ENCODE results near the gene PITPNB. TPM values are rescaled to one million over a fixed set of nuclear protein-coding genes. Genes with fewer than 3 reads are reported as not detected.

Gene PITPNB
- total RNA-seq, 4 donors from 2014 or later = 12.1 to 18.7 (median 16.1) TPM

DNA sequence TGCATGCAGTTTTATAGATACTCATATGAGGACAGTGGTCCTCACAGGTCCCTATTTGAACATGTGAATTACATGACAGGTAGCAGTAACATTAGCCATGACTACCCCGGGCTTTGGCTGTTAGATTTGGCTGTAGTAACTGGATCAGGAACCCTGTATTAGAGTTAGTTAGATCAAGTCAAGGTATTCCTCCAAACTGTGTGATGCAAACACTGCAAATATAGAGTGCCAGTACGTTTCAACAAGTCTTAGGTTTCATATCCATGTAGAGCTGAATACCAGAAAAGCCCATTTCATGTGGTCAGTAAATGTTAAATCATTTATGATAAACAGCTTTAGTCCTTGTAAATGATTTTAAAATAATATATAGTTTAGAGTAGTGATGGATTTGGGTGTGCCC is 29.5 kb upstream of the PITPNB start:
- Histone ChIP-seq H3K27ac (no peak overlapping the region), H3K27me3 (no peaks in the 10 kb centered on the region), H3K4me3 (no peak overlapping the region), H3K9me3 (no peaks in the 10 kb centered on the region), H3K4me1 (peaks cover 19 to 22% of the 10 kb centered on the region in 2 donors), H3K36me3 (no peaks in the 10 kb centered on the region)
- TF ChIP-seq, protein P1, sequence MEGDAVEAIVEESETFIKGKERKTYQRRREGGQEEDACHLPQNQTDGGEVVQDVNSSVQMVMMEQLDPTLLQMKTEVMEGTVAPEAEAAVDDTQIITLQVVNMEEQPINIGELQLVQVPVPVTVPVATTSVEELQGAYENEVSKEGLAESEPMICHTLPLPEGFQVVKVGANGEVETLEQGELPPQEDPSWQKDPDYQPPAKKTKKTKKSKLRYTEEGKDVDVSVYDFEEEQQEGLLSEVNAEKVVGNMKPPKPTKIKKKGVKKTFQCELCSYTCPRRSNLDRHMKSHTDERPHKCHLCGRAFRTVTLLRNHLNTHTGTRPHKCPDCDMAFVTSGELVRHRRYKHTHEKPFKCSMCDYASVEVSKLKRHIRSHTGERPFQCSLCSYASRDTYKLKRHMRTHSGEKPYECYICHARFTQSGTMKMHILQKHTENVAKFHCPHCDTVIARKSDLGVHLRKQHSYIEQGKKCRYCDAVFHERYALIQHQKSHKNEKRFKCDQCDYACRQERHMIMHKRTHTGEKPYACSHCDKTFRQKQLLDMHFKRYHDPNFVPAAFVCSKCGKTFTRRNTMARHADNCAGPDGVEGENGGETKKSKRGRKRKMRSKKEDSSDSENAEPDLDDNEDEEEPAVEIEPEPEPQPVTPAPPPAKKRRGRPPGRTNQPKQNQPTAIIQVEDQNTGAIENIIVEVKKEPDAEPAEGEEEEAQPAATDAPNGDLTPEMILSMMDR (IDR thresholded peaks at IDR 0.05 in 4 of 5, conservative IDR thresholded peaks at IDR 0.05 in 1 of 5) = no peak
- TF ChIP-seq POLR2A (IDR thresholded peaks at IDR 0.05) = no peak
- no peak for DNase-seq
- intact Hi-C loops (cut with DNase I; ENCODE audit: low total_unique reads) = no loop called here
- in situ Hi-C loops (cut with MboI; ENCODE audit: low sequenced_read_pairs in 4 of 4) = no loop called here
- ATAC-seq = no peak

DNA sequence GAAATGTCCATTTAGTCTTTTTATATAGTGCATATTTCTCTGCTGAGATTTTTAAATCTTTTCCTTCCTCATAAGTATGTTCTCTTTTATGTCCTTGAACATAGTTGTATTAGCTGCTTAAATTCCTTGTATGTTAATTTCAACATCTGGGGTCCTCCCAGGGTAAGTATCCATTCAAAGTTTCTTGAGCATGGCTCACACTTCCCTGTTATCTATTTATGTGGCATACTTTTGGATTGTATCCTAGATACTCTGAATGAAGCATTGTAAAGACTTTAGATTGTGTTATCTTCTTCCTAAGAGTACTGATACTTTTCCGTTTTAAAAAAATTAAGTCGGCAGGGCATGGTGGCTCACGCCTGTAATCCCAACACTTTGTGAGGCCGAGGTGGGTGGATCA is 28.4 kb upstream of the PITPNB start:
- no peak for DNase-seq
- no peak overlapping the region for H3K27ac ChIP-seq
- no peak for ATAC-seq
- no peaks in the 10 kb centered on the region for H3K36me3 ChIP-seq
- intact Hi-C loops (cut with DNase I; ENCODE audit: low total_unique reads) = no loop called here
- TF ChIP-seq, protein P1 (IDR thresholded peaks at IDR 0.05 in 4 of 5, conservative IDR thresholded peaks at IDR 0.05 in 1 of 5) = no peak
- TF ChIP-seq POLR2A (IDR thresholded peaks at IDR 0.05) = no peak
- no peaks in the 10 kb centered on the region for H3K9me3 ChIP-seq
- in situ Hi-C loops (cut with MboI; ENCODE audit: low sequenced_read_pairs in 4 of 4) = no loop called here
- H3K4me1 ChIP-seq = peaks cover 16 to 17% of the 10 kb centered on the region in 2 donors
- H3K4me3 ChIP-seq = no peak overlapping the region
- H3K27me3 ChIP-seq = no peaks in the 10 kb centered on the region

DNA sequence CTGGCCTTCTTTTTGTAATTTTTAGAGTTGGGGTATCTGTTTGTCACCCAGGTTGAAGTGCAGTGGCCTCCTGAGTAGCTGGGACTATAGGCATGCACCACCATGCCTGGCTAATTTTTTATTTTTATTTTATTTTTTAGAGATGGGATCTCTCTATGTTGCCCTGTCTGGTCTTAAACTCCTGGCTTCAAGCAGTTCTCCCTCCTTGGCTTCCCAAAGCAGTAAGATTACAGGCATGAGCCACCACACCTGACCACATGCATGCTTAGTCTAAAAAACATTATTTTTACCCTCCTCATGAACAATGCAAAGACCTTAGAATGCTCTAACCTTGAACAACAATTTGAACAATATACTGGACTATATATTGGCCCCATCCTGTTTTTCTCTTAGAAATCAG is 22.1 kb upstream of the PITPNB start:
- H3K36me3 ChIP-seq = no peaks in the 10 kb centered on the region
- H3K27ac ChIP-seq = no peak overlapping the region
- H3K4me1 ChIP-seq = no peaks in the 10 kb centered on the region
- H3K27me3 ChIP-seq = no peaks in the 10 kb centered on the region
- intact Hi-C loops (cut with DNase I; ENCODE audit: low total_unique reads) (no loop called here), in situ Hi-C loops (cut with MboI; ENCODE audit: low sequenced_read_pairs in 4 of 4) (no loop called here)
- H3K4me3 ChIP-seq = no peak overlapping the region
- DNase-seq = no peak
- TF ChIP-seq, protein P1 (IDR thresholded peaks at IDR 0.05 in 4 of 5, conservative IDR thresholded peaks at IDR 0.05 in 1 of 5) = no peak
- TF ChIP-seq POLR2A (IDR thresholded peaks at IDR 0.05) = no peak
- H3K9me3 ChIP-seq = no peaks in the 10 kb centered on the region
- no peak for ATAC-seq

DNA sequence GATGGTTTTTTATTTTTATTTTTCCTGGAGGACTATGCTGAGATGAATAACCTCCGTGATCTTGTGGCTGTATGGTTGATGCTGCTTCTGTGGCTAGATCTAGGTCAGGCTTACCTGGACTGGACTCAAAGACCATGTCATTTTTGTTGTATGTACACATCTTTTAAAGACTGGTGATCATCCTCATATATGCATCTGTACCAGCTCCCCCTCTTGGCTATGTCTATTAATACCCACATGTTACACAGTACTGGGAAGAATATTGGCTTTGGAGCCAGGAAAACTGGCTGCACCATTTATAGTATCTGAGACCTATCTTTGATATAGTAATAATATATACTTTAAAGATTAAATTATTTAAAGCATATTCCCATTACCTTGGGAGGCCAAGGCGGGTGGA is 18.4 kb upstream of the PITPNB start:
- Histone ChIP-seq H3K36me3 (peaks cover 0 to 6% of the 10 kb centered on the region in 2 donors), H3K27me3 (no peaks in the 10 kb centered on the region), H3K9me3 (no peaks in the 10 kb centered on the region), H3K27ac (no peak overlapping the region), H3K4me3 (no peak overlapping the region), H3K4me1 (no peaks in the 10 kb centered on the region)
- TF ChIP-seq, protein P1 (IDR thresholded peaks at IDR 0.05 in 4 of 5, conservative IDR thresholded peaks at IDR 0.05 in 1 of 5) = no peak
- TF ChIP-seq POLR2A (IDR thresholded peaks at IDR 0.05) = no peak
- intact Hi-C loops (cut with DNase I; ENCODE audit: low total_unique reads) = no loop called here
- in situ Hi-C loops (cut with MboI; ENCODE audit: low sequenced_read_pairs in 4 of 4) = no loop called here
- DNase-seq (no peak), ATAC-seq (no peak)

DNA sequence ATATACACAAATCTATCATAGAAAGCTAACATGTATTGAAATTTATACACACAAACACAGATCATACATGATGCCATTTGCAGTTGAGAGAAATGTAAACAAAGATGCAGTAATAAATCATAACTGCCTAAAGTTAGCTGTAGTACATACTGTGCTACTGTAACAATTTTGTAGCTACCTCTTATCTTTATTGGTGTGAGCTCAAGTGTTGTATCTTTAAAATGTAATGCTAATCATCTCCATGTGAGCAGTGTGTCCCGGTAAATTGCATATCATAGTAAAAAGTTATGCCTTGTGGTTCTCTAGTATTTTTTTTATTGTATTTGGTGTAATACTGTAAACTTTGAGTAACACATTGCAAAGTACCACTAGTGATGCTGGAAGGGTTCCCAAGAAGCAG is 16.8 kb upstream of the PITPNB start:
- no peak for TF ChIP-seq POLR2A (IDR thresholded peaks at IDR 0.05)
- TF ChIP-seq, protein P1 (IDR thresholded peaks at IDR 0.05 in 4 of 5, conservative IDR thresholded peaks at IDR 0.05 in 1 of 5) = no peak
- in situ Hi-C loops (cut with MboI; ENCODE audit: low sequenced_read_pairs in 4 of 4) (no loop called here), intact Hi-C loops (cut with DNase I; ENCODE audit: low total_unique reads) (no loop called here)
- H3K9me3 ChIP-seq = no peaks in the 10 kb centered on the region
- DNase-seq (no peak), ATAC-seq (no peak)
- H3K36me3 ChIP-seq = peaks cover 0 to 6% of the 10 kb centered on the region in 2 donors
- H3K4me1 ChIP-seq = no peaks in the 10 kb centered on the region
- H3K4me3 ChIP-seq = no peak overlapping the region
- no peaks in the 10 kb centered on the region for H3K27me3 ChIP-seq
- H3K27ac ChIP-seq = no peak overlapping the region

Measured in gastrocnemius medialis (tissue), 4 donors.